ENCODE data around the gene TRIOBP. TPM values are rescaled to one million over a fixed set of nuclear protein-coding genes. Genes with fewer than 3 reads are reported as not detected.

TRIOBP gene
- total RNA-seq, 2 donors from 2014 or later, result 114 to 115 TPM

DNA sequence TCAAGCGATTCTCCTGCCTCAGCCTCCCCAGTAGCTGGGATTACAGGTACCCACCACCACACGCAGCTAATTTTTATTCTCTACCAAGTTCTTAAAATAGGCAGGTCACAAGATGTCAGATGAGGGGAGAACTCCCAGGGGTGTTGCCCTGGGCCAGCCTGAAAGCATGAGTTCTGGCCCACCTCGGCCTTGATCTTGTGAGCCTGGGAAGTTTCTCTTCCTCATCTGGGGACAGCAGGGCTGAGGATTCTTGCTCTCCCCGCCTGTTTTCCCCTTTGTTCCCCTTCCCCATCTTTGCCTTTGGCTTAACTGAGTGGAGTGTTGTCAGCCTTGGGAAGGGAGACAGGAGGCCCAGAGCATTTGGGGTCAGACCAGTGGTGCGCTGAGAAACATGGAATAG lies 34.8 kb upstream of the TRIOBP start:
- no peak for DNase-seq (ENCODE audit: low spot score)
- TF ChIP-seq, protein P1, sequence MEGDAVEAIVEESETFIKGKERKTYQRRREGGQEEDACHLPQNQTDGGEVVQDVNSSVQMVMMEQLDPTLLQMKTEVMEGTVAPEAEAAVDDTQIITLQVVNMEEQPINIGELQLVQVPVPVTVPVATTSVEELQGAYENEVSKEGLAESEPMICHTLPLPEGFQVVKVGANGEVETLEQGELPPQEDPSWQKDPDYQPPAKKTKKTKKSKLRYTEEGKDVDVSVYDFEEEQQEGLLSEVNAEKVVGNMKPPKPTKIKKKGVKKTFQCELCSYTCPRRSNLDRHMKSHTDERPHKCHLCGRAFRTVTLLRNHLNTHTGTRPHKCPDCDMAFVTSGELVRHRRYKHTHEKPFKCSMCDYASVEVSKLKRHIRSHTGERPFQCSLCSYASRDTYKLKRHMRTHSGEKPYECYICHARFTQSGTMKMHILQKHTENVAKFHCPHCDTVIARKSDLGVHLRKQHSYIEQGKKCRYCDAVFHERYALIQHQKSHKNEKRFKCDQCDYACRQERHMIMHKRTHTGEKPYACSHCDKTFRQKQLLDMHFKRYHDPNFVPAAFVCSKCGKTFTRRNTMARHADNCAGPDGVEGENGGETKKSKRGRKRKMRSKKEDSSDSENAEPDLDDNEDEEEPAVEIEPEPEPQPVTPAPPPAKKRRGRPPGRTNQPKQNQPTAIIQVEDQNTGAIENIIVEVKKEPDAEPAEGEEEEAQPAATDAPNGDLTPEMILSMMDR (IDR thresholded peaks at IDR 0.05), result no peak
- TF ChIP-seq POLR2A (IDR thresholded peaks at IDR 0.05) (no peak), POLR2AphosphoS5 (IDR thresholded peaks at IDR 0.05) (no peak)
- 79% methylated on average over 5 of the region's 5 CpGs for WGBS
- intact Hi-C loops (cut with DNase I), result no loop called here
- peaks cover 3% of the 10 kb centered on the region for H3K4me1 ChIP-seq (replicated peaks)
- H3K27ac ChIP-seq, result no peak overlapping the region
- H3K36me3 ChIP-seq, result no peaks in the 10 kb centered on the region
- H3K9me3 ChIP-seq, result no peaks in the 10 kb centered on the region
- H3K27me3 ChIP-seq (replicated peaks; ENCODE audit: insufficient read depth), result no peaks in the 10 kb centered on the region
- H3K4me3 ChIP-seq, result no peak overlapping the region

DNA sequence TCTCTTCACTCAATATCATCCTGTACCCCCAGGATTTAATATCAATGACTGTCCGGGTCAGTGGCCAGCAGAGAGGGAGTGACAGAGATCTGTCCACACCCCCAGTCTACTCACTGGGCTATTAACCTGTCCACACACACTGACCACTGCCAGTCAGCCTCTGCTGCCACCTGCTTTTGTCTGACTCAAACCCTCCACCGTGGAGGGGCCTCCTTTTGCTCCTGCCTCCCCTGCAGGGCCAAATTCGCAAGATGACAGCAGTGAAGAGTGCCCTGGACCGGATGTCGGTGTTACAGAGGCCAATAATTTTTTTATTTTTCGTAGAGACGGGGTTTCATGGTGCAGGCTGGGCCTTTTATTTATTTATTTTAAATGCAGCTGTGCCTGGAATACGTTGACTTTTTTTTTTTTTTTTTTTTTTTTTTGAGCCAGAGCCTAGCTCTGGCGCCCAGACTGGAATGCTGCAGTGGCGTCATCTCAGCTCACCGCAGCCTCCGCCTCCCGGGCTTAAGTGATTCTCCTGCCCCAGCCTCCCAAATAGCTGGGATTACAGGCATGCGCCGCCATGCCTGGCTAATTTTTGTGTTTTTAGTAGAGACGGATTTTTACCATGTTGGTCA lies 33.2 kb upstream of the TRIOBP start:
- Histone ChIP-seq H3K27ac (no peak overlapping the region), H3K4me3 (no peak overlapping the region), H3K27me3 (replicated peaks; ENCODE audit: insufficient read depth) (no peaks in the 10 kb centered on the region), H3K4me1 (replicated peaks) (peaks cover 3% of the 10 kb centered on the region), H3K9me3 (no peaks in the 10 kb centered on the region), H3K36me3 (no peaks in the 10 kb centered on the region)
- intact Hi-C loops (cut with DNase I), result no loop called here
- 79% methylated on average over 16 of the region's 16 CpGs for WGBS
- no peak for TF ChIP-seq POLR2AphosphoS5 (IDR thresholded peaks at IDR 0.05)
- TF ChIP-seq POLR2A (IDR thresholded peaks at IDR 0.05), result no peak
- TF ChIP-seq, protein P1 (IDR thresholded peaks at IDR 0.05), result no peak
- no peak for DNase-seq (ENCODE audit: low spot score)

DNA sequence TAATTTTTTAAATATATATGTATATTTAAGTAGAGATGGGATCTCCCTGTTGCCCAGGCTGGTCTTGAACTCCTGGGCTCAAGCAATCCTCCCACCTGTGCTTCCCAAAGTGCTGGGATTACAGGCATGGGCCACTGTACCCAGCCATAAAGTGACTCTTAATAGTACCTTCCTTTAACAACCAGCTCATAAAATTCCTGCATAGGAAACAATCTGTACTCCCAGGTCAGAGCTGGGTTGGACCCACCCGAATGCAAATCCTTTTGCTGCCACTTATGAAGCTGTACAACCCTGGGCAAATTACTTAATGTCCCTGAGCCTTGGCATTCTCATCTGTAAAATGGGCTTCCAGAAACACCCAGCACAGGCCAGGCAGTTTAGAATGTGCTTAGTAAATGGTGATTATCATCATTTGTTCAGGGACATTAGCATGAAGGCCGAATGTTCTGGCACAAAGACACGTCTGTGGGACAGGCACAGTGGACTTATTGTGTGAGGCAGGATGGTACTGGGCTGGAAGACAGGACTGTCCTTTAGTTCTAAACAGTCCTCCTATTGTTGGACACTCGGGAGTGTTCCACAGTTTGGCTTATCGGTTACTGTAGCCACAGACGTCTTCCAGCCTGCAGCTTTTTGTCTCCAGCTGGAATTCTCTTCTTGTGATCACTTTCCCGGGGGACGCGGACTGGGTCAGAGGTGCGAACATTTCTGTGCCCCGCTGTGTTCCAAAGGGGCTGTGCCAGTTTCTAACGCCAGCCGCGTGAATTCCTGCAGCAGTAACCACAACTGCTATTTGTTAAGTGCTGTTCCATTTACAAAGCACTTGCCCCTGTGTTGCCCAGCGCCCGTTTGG lies 32.4 kb upstream of the TRIOBP start:
- intact Hi-C loops (cut with DNase I), result no loop called here
- 53% methylated on average over 16 of the region's 16 CpGs for WGBS
- Histone ChIP-seq H3K4me3 (no peak overlapping the region), H3K27me3 (replicated peaks; ENCODE audit: insufficient read depth) (no peaks in the 10 kb centered on the region), H3K4me1 (replicated peaks) (peaks cover 3% of the 10 kb centered on the region), H3K36me3 (no peaks in the 10 kb centered on the region), H3K9me3 (no peaks in the 10 kb centered on the region), H3K27ac (no peak overlapping the region)
- TF ChIP-seq POLR2A (IDR thresholded peaks at IDR 0.05) (no peak), POLR2AphosphoS5 (IDR thresholded peaks at IDR 0.05) (no peak)
- TF ChIP-seq, protein P1 (IDR thresholded peaks at IDR 0.05), result no peak
- DNase-seq (ENCODE audit: low spot score), result no peak

DNA sequence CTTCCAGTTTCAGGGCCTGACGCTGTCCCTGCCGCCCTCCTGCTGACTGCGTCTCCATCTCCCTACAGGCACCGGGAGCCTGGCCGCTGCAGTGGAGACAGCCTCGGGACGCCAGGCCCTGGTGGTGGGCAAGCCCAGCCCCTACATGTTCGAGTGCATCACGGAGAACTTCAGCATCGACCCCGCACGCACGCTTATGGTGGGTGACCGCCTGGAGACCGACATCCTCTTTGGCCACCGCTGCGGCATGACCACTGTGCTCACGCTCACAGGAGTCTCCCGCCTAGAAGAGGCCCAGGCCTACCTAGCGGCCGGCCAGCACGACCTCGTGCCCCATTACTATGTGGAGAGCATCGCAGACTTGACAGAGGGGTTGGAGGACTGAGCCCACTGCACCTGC lies 31.4 kb upstream of the TRIOBP start:
- Histone ChIP-seq H3K36me3 (no peaks in the 10 kb centered on the region), H3K27ac (no peak overlapping the region), H3K27me3 (replicated peaks; ENCODE audit: insufficient read depth) (no peaks in the 10 kb centered on the region), H3K4me1 (replicated peaks) (peaks cover 3% of the 10 kb centered on the region), H3K9me3 (no peaks in the 10 kb centered on the region), H3K4me3 (no peak overlapping the region)
- WGBS, result 95% methylated on average over 24 of the region's 24 CpGs
- TF ChIP-seq, protein P1 (IDR thresholded peaks at IDR 0.05), result no peak
- no peak for TF ChIP-seq POLR2AphosphoS5 (IDR thresholded peaks at IDR 0.05)
- TF ChIP-seq POLR2A (IDR thresholded peaks at IDR 0.05), result no peak
- DNase-seq (ENCODE audit: low spot score), result no peak
- intact Hi-C loops (cut with DNase I), result no loop called here
